Fibroblast of skin of left quadriceps (primary cell): ENCODE results near the gene CNTNAP2.

Source experiments
- DNase-seq, 2 experiments: peaks; one replicate each; pipeline ENCODE4 v3.0.0-alpha.2; 2013; ENCODE audit warnings: low read depth in 2 of 2

Gene CNTNAP2

GRCh38 chr7:148336411-148336810 is 2219.8 kb downstream of the CNTNAP2 start:
- DNase-seq = no peak

GRCh38 chr7:148337246-148337965 is 2220.8 kb downstream of the CNTNAP2 start:
- DNase-seq = no peak

DNA sequence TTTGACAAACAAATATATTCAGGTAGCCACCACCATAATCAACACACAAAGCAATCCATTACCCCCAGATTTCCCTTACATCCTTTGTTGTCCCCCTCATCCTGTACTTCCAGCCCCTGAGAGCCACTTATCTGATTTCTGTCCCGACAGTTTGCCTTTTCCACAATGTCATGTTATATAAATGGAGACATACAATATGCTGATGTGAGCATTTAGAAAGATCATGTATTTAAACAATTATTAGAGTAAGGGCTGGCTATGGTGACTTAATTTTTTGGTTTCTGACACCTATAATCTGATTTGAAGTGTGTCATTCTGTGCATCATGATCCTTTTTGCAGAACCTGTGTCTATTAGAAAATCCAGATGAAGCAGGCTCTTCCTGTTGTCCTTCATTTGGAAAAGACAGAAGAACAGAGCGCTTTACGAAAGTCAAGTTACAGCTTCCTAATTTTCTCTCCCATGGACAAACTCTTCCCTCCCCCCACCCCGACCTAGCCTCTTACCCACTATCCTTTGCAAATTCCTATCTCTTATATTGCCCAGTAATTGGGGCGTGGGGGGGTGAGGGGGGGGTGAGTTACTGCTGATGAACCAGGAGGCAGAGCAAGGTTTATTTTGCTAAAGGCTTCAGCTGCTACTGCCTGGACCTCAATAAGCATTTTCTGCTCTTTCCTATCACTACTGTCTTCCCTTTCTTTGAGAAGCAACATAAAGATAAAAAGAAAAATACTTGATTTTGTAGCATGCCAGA is 2221.6 kb downstream of the CNTNAP2 start:
- no peak for DNase-seq

DNA sequence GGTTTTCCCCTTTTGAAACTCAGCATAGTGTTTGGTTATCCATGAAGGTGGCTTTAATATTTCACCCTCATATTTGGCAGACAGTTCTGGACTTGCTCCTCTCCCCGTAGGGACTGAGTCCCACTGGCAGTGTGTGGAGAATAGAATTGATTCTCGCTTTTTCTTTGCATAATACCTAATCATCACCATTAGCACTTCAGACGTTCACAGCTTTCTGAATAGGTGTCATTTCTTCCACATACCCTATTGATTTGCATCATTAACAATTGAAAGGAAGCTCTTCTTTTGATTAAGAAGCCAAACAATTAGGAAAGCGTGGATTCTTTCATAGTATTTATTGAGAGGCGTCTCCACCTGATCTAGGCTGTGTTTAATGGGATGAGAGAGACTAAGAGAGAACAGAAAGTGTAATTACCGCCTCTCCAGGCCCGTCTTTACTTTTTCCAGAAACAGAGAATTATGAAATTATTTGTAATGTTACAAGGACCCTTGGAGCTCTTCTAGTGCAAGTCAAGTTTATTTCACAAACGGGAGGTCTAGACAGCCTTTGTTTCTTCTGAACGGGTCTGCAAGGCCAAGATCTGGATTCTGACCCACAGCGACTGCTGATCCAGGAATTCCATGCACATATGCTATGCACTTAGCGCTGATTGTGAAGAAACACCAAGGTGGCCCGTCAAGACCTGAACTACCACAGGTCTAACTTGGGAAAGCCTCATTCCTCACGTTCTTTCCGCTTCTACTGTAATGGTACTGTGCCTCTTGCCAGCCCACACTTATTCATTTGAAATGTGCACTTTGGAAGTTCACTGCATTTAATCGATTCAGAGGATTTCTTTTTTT is 2224.1 kb downstream of the CNTNAP2 start:
- no peak for DNase-seq

DNA sequence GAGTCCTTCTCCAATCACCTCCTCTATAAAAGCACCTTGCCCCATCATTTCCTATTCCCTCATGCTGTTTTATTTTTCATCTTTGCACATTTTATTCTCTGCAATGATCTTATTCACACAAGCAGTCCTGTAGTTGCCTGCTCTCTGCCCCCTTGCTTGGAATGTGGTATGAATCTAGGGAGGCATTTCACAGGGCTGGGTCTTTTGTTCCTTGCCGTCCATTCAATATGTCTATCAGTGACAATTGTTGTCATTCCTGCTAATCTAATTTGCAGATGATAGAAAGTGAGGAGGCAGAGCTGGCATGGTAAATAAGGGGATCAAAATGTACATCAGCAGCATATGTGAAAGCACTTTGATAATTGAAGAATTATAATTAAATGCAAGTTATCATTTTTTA is 2227.8 kb downstream of the CNTNAP2 start:
- DNase-seq = no peak

DNA sequence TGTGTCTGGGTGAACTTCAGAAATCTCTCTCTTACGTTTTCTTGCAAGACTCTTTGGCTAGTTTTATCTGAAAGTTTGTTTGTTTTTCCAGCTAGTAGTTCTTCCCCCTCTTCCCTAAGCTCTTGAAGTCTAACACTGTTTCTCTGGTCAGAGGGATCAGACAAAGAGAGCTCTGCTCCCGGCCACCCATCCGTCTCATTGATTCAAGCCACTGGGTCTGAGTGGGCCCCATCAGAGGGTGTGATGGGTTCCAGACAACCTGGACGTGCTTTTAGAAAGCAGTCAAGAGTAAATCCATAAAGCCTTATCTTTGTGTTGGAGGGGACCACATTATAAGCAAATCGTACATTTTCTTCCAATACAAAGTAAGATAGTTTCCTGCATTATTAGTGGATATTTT is 2231.4 kb downstream of the CNTNAP2 start:
- DNase-seq = no peak

DNA sequence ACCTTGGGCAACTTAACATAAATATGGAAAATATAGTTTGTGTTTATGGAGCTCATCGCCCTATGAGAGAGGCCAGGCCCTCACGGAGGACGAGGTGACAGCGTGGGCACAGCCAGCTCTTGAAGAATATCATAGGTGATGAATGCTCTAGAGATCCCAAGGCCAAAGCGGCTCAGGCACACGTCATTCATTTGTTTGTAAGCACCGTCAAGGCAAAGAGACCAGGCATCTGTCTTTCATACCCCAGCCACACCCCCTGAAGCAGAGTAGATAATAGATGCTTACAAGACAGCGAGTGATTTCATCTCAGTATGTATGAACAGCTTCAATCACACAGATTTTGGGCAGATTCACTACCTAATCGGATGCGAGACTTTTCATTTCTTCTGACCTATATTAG is 2231.9 kb downstream of the CNTNAP2 start:
- no peak for DNase-seq

GRCh38 chr7:148356303-148356702 is 2239.7 kb downstream of the CNTNAP2 start:
- DNase-seq = no peak

- no peak for DNase-seq
Observed at GRCh38 chr7:148362541-148362940, 2245.9 kb downstream of the CNTNAP2 start.

- no peak for DNase-seq
Observed at GRCh38 chr7:148367731-148368475, 2251.3 kb downstream of the CNTNAP2 start.

GRCh38 chr7:148368562-148368961 is 2252.0 kb downstream of the CNTNAP2 start:
- no peak for DNase-seq

DNA sequence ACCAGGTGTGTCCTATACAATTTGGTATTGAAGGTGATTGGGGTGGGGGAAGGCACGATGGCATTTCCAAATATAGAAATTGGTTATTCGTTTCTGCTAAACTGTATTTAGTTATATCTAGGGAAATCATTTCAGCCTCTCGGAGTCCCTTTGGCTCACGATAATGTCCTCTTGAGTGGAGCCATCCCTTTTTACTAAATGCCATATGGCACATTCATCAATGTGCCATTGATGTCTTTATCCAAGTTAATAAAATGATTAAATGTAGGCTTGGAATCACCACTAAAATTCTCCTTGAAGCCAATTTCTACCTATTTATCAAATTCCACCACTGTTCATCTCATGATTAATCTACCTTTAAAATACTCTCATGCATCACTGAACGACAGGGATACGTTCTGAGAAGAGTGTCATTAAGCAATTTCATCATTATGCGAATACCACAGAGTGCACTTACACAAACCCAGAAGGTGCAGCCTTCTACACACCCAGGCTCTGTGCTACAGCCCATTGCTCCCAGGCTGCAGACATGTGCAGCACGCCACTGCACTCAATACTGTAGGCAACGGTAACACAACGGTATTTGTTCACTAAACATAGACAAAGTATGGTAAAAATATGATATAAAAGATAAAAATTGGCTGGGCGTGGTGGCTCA is 2254.8 kb downstream of the CNTNAP2 start:
- no peak for DNase-seq

GRCh38 chr7:148374396-148375259 is 2258.0 kb downstream of the CNTNAP2 start:
- no peak for DNase-seq

GRCh38 chr7:148379677-148380076 is 2263.1 kb downstream of the CNTNAP2 start:
- no peak for DNase-seq

GRCh38 chr7:148380596-148381419 is 2264.2 kb downstream of the CNTNAP2 start:
- DNase-seq = no peak

DNA sequence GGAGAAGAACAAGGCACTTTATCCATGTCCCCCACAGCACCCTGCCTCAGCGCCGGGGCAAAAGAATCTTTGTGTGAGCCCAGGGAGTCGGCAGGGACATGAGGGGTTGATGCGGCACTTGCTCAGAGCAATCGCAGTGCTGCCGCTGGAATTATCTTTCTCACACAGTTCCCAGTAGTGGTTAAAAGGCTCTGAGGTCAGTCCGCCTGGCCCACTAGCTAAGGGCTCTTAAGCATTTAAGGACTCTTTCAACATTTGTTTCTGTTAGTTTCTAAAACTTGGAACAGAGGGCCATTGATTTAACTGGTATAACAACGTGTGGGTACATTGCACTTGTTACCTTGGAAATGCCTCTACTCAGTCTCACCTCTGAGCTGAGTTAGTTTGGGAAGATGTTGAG is 2266.0 kb downstream of the CNTNAP2 start:
- DNase-seq = no peak

DNA sequence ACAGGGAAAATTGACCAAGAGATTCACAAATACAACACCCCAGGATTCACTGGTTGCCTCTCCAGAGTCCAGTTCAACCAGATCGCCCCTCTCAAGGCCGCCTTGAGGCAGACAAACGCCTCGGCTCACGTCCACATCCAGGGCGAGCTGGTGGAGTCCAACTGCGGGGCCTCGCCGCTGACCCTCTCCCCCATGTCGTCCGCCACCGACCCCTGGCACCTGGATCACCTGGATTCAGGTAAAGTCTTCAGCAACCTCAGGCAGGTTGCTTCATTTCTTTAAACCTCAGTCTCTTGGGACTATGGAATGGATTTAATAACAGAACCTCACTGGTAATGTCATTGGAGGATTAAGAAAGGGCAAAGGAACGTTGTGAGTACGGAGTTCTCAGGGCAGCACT is 2267.1 kb downstream of the CNTNAP2 start:
- DNase-seq = no peak

GRCh38 chr7:148385009-148385682 is 2268.5 kb downstream of the CNTNAP2 start:
- DNase-seq = no peak

- DNase-seq = no peak
Observed at GRCh38 chr7:148390381-148390780, 2273.8 kb downstream of the CNTNAP2 start.
